GM18511 (cell line): ENCODE results near the gene NRF1.

Experiments used
- ATAC-seq: cut with Tn5 transposase; IDR thresholded peaks from one replicate; pipeline ENCODE4 v1.9.1; 2021; ENCODE audit warnings: mild to moderate bottlenecking, moderate library complexity; ENCODE audit not compliant: unreplicated experiment

Gene NRF1

DNA sequence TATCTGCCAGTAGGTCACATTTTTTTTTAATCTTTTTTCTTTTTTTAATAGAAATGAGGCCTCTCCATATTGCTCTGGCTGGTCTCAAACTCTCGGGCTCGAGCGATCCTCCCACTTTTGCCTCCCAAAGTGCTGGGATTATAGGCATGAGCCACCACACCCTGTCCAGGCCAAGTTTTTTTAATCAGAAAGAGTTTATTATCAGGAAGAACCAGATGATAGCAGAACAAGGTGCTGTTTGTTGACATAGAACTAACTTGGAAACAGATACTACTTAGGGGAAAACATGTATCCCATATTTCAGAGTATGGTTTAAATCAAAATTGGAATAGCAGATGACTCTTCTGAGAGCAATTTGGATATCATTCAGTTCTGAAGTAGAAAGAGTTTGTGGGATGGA lies 118.6 kb downstream of the NRF1 start:
- no peak for ATAC-seq

DNA sequence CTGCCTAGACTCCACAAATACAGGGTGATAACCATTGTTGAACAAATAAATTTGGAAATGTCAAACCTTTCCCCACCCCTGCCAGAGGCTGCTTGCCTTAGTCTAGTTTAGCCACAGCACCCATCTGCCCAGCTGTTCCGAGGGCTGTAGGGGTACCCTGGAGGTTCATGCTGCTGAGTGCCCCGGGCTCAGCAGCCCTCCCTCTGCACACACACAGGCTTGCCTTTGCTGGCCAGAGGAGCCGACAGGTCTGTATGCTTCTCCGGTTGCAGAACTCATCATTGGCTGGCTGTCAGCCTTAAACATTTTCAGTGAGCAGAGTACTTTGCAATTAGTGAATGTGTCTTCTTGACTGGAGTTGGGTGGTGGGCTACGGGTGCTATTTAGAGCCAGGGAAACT lies 122.9 kb downstream of the NRF1 start:
- no peak for ATAC-seq

DNA sequence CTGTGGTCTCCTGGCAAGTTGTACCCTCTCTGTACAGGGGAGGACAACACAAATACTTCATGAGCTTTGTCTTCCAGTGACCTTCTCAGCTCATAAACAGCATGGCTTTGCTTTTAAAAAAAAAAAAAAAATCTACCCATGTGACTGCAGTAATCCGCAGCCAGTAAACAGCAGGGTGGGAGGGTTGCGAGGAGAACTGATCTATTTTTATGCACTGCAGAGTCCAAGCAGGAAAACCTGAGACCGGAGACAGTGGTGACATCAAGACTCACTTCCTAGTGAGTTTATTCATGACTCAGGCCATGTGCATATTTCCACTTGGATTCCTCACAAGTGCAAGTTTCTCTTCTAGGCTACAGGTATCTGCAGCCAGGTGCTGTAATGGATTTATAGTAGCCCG lies 127.9 kb downstream of the NRF1 start:
- ATAC-seq, result no peak

- no peak for ATAC-seq
Measured at GRCh38 chr7:129740574-129741410, 129.3 kb downstream of the NRF1 start.

- no peak for ATAC-seq
Measured at GRCh38 chr7:129741743-129742213, 130.3 kb downstream of the NRF1 start.

GRCh38 chr7:129742256-129742655 lies 130.7 kb downstream of the NRF1 start:
- no peak for ATAC-seq

DNA sequence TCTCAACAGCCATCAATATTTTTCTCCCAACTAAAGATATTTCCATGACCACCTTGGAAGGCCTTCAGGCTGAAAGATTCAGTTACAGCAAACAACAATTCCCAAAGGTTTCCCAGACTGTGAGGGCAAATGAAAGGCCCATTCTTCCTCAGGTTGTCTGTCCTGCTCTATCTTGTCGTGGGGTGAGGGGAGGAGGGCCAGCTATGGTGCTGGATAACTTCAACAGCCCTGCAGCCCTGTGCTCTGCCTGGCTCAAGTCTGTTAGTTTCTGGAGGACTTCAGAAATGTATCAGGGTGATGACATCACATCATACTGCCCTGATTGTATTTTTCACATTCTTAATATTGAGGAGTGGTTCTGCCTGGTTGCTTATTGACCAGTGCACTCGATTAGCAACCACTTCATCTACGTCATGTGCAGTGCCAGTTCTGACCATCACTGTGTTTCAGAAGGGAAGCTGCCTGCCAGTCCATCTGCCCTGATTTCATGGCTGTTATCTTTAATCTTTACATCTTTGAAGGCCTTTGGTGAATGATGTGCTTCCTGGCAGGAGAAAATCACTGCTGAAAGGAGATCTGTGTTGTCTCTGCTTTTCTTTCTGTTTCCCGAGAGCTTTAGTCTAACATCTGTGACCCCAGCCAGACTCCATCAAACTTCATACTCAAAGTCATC lies 135.5 kb downstream of the NRF1 start:
- no peak for ATAC-seq

- ATAC-seq, result no peak
Measured at GRCh38 chr7:129748356-129749109, 137.0 kb downstream of the NRF1 start.

- ATAC-seq, result no peak
Measured at GRCh38 chr7:129750091-129750490, 138.6 kb downstream of the NRF1 start.

DNA sequence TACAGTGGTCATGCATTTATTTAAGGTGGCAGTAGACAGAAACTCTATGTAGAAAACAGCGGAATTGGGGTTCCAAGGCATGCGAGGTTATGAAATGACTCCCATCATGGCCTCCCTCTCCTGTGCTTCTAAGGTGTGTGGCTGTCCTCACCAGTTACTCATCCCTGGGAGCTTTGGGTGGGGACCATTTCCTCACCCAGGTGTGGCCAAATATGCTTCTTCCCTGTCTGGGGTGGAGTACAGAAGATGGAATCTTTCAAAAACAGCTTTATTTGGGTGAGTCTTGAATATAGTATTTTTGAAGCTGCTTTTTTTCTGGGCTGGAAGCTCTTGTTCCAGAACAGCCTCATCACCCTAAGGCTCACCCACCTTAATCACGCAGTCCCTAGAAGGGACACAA lies 139.0 kb downstream of the NRF1 start:
- no peak for ATAC-seq

GRCh38 chr7:129751916-129752315 lies 140.4 kb downstream of the NRF1 start:
- ATAC-seq, result no peak

GRCh38 chr7:129752760-129753159 lies 141.2 kb downstream of the NRF1 start:
- ATAC-seq, result no peak

- ATAC-seq, result no peak
Measured at GRCh38 chr7:129754406-129754805, 142.9 kb downstream of the NRF1 start.

GRCh38 chr7:129757991-129758390 lies 146.5 kb downstream of the NRF1 start:
- no peak for ATAC-seq

- ATAC-seq, result no peak
Measured at GRCh38 chr7:129762387-129762969, 151.0 kb downstream of the NRF1 start.

GRCh38 chr7:129764247-129765084 lies 152.9 kb downstream of the NRF1 start:
- ATAC-seq, result no peak

DNA sequence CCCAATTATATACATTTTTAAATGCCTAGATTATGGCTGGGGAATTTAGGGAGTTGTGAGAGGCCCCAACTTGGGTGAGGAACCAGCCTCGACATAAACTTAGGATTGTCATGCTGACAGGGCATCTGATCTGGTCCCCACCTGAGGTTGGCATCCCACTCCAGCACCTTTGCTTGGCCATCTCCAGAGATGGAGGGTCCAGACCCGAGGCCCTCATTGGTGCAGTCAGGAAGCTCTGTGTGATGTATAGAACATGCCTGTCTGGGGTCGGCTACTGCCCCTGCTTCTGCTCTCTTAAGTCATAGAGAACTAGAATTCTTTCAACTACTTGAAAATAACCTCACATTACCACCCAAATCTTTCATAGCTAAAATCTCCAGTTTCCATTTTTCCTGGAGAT lies 153.8 kb downstream of the NRF1 start:
- ATAC-seq, result no peak

- no peak for ATAC-seq
Measured at GRCh38 chr7:129767120-129768015, 155.8 kb downstream of the NRF1 start.
